HepG2 (cell line): ENCODE results near the gene CA5B. TPM values are rescaled to one million over a fixed set of nuclear protein-coding genes. Genes with fewer than 3 reads are reported as not detected.

Experiments used
- AHR ChIP-seq: IDR thresholded peaks from 2 replicates; pipeline ENCODE4 v1.6.1; 2018; ENCODE audit warnings: missing genetic modification reagents, missing compliant biosample characterization
- ARNT2 ChIP-seq: sonication (generic); formaldehyde crosslinking; IDR thresholded peaks from 2 replicates; pipeline ENCODE4 v1.8.0; 2022; ENCODE audit warnings: mild to moderate bottlenecking, low read depth, missing genetic modification reagents, moderate library complexity
- FOSL2 ChIP-seq: sonication (generic); formaldehyde crosslinking; IDR thresholded peaks from 2 replicates; pipeline ENCODE4 v1.4.0; 2020; ENCODE audit warnings: missing genetic modification reagents
- JARID2 ChIP-seq: sonication (generic); formaldehyde crosslinking; IDR thresholded peaks from 2 replicates; pipeline ENCODE4 v1.8.1; 2023; ENCODE audit warnings: missing genetic modification reagents, inconsistent platforms; ENCODE audit not compliant: insufficient replicate concordance
- KLF9 ChIP-seq: IDR thresholded peaks from 2 replicates; pipeline ENCODE4 v1.6.1; 2016; ENCODE audit warnings: low read depth
- MBD4 ChIP-seq: IDR thresholded peaks from 2 replicates; pipeline ENCODE4 v1.6.1; 2012; ENCODE audit warnings: low read length, inconsistent platforms, borderline replicate concordance
- NFYB ChIP-seq: sonication (generic); formaldehyde crosslinking; IDR thresholded peaks from 2 replicates; pipeline ENCODE4 v1.4.0; 2020; ENCODE audit warnings: missing genetic modification reagents
- PHB2 ChIP-seq: fragments of 450-650 bp; IDR thresholded peaks from 2 replicates; pipeline ENCODE4 v1.6.1; 2018; ENCODE audit not compliant: partially characterized antibody
- PRMT3 ChIP-seq: sonication (generic); formaldehyde crosslinking; IDR thresholded peaks from 2 replicates; pipeline ENCODE4 v1.8.1; 2022; ENCODE audit warnings: low read depth, mild to moderate bottlenecking, moderate library complexity, missing genetic modification reagents, borderline replicate concordance
- PTBP1 ChIP-seq: fragments of 200-400 bp; formaldehyde crosslinking; IDR thresholded peaks from 2 replicates; pipeline ENCODE4 v1.6.1; 2018; ENCODE audit warnings: low read length, low read depth; ENCODE audit not compliant: poor library complexity, severe bottlenecking
- REPIN1 ChIP-seq: sonication (generic); formaldehyde crosslinking; IDR thresholded peaks from 2 replicates; pipeline ENCODE4 v1.8.0; 2022; ENCODE audit warnings: missing genetic modification reagents, low read depth, mild to moderate bottlenecking, borderline replicate concordance
- SP4 ChIP-seq: sonication (generic); formaldehyde crosslinking; IDR thresholded peaks from 2 replicates; pipeline ENCODE4 v1.8.1; 2023; ENCODE audit warnings: mild to moderate bottlenecking, missing genetic modification reagents
- TRAFD1 ChIP-seq: sonication (generic); formaldehyde crosslinking; IDR thresholded peaks from 2 replicates; pipeline ENCODE4 v1.5.1; 2020; ENCODE audit warnings: missing genetic modification reagents, mild to moderate bottlenecking, borderline replicate concordance
- ZBTB33 ChIP-seq: sonication (generic); formaldehyde crosslinking; IDR thresholded peaks from 2 replicates; pipeline ENCODE4 v1.4.0; 2020; ENCODE audit warnings: missing genetic modification reagents
- ZNF17 ChIP-seq: sonication (generic); formaldehyde crosslinking; IDR thresholded peaks from 2 replicates; pipeline ENCODE4 v1.5.0; 2020; ENCODE audit warnings: mild to moderate bottlenecking, missing genetic modification reagents
- ZNF318 ChIP-seq: sonication (generic); formaldehyde crosslinking; IDR thresholded peaks from 2 replicates; pipeline ENCODE4 v1.4.0; 2020; ENCODE audit warnings: mild to moderate bottlenecking, missing genetic modification reagents
- ZNF329 ChIP-seq: sonication (generic); formaldehyde crosslinking; IDR thresholded peaks from 2 replicates; pipeline ENCODE4 v1.9.0; 2021; ENCODE audit warnings: low read depth, mild to moderate bottlenecking, missing genetic modification reagents
- ZNF883 ChIP-seq: sonication (generic); formaldehyde crosslinking; IDR thresholded peaks from 2 replicates; pipeline ENCODE4 v1.5.1; 2020; ENCODE audit warnings: mild to moderate bottlenecking, missing genetic modification reagents; ENCODE audit errors: not compliant biosample characterization
- polyA plus RNA-seq, 8 experiments: library from polyadenylated mRNA; depleted of rRNA in 3 of 8; stranded (reverse) in 7 of 8; unstranded in 1 of 8; fragments of >200 nt; fragmentation: Illumina TruSeq in 4 of 8; extraction: Trizol in 4 of 8; gene quantifications; 2 replicates each; pipeline versions ENCODE4 v1.2.1 to v1.2.3, GENCODE V29; 2011 to 2016; ENCODE audit warnings: low read depth in 4 of 8, missing spikeins in 1 of 8, mixed read lengths in 1 of 8; ENCODE audit not compliant: insufficient read depth in 1 of 8
- total RNA-seq, 5 experiments: library from RNA; depleted of rRNA; stranded (reverse); fragments of >200 nt; fragmentation: Illumina TruSeq; extraction: Trizol; gene quantifications; 2 replicates each; pipeline ENCODE4 v1.2.3, GENCODE V29; 2016; ENCODE audit warnings: low read depth in 1 of 5

Gene CA5B
- total and polyA plus RNA-seq, 2 of the 13 experiments (the other 11 are each of a cell fraction or from before 2014, with no cell fraction given), result 1.7 to 2.2 TPM

- no peak for TF ChIP-seq ZNF318 (CRISPR knock-in tag)
- TF ChIP-seq KLF9 (CRISPR knock-in tag), result no peak
- TF ChIP-seq REPIN1 (CRISPR knock-in tag), result no peak
- TF ChIP-seq JARID2 (CRISPR knock-in tag), result no peak
- TF ChIP-seq PTBP1, result no peak
- no peak for TF ChIP-seq PHB2
- no peak for TF ChIP-seq PRMT3 (CRISPR knock-in tag)
- no peak for TF ChIP-seq TRAFD1 (CRISPR knock-in tag)
- no peak for TF ChIP-seq ZNF883 (CRISPR knock-in tag)
- TF ChIP-seq FOSL2 (CRISPR knock-in tag), result peak; percentile 82
- TF ChIP-seq ZNF329 (CRISPR knock-in tag), result no peak
- TF ChIP-seq AHR (CRISPR knock-in tag), result no peak
- no peak for TF ChIP-seq SP4 (CRISPR knock-in tag)
- TF ChIP-seq NFYB (CRISPR knock-in tag), result no peak
- TF ChIP-seq ZBTB33 (CRISPR knock-in tag), result no peak
- TF ChIP-seq ARNT2 (CRISPR knock-in tag), result no peak
- no peak for TF ChIP-seq ZNF17 (CRISPR knock-in tag)
- no peak for TF ChIP-seq MBD4
Observed at GRCh38 chrX:15744181-15744867, 6.3 kb downstream of the CA5B start (continued).
